ENCODE data around the gene DNASE1L2.

DNA sequence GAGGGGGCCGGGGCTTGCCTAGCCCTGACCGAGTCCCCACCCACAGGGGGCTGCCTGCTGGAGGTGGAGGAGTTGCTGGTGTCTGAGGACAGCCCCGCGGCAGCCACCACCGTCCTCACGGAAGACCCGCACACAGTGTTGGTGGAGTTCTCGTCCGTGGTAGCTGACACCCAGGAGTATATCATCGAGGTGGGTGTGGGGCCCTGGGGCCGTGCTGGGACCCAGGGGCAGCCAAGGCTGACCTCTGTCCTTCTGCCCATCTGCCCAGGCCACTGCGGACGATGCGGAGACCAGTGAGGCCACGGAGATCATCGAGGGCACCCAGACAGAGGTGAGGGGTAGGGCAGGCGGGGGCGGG is 1.5 kb upstream of the DNASE1L2 start:
- TF ChIP-seq CTCF (conservative IDR thresholded peaks at IDR 0.05; ENCODE audit: low read depth, low read length): no peak
- no peak for TF ChIP-seq ELK1 (IDR thresholded peaks at IDR 0.05; ENCODE audit: borderline replicate concordance, low read depth, low read length)
- TF ChIP-seq POLR2A (IDR thresholded peaks at IDR 0.05; ENCODE audit: low read depth, low read length): no peak

All from IMR-90 (cell line).